ENCODE results near the gene RBM4.

Gene RBM4

GRCh38 chr11:66641834-66642233 is 3.3 kb downstream of the RBM4 start:
- H3K4me3 ChIP-seq (ENCODE audit: low read length), result no peak overlapping the region
- no peak for DNase-seq (ENCODE audit: low read depth, low spot score)

- no peak overlapping the region for H3K4me3 ChIP-seq (ENCODE audit: low read length)
- no peak for DNase-seq (ENCODE audit: low read depth, low spot score)
Observed at GRCh38 chr11:66643745-66644437, 5.4 kb downstream of the RBM4 start.

- H3K4me3 ChIP-seq (ENCODE audit: low read length), result no peak overlapping the region
- no peak for DNase-seq (ENCODE audit: low read depth, low spot score)
Observed at GRCh38 chr11:66646828-66647227, 8.3 kb downstream of the RBM4 start.

GRCh38 chr11:66649903-66650302 is 11.4 kb downstream of the RBM4 start:
- no peak overlapping the region for H3K4me3 ChIP-seq (ENCODE audit: low read length)
- no peak for DNase-seq (ENCODE audit: low read depth, low spot score)

DNA sequence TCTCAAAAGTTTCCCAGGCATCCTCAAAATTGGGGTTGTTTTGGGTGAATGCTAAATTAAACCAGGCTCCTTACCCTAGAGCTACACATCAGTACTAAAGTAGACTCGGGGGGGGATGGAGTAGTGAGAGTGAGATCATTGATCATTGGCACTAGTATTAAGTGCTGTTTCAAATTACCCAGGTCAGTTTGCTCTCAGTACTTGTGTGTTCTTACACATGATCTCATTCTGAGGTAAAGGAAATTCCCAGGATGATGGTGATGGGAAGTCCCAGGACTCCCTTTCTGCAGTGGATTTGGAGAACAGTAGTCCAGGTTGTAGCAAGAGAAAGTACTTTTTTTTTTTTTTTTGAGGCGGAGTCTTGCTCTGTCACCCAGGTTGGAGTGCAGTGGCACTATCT is 12.5 kb downstream of the RBM4 start:
- no peak overlapping the region for H3K4me3 ChIP-seq (ENCODE audit: low read length)
- DNase-seq (ENCODE audit: low read depth, low spot score), result no peak

GRCh38 chr11:66652651-66653050 is 14.1 kb downstream of the RBM4 start:
- no peak for DNase-seq (ENCODE audit: low read depth, low spot score)
- no peak overlapping the region for H3K4me3 ChIP-seq (ENCODE audit: low read length)

DNA sequence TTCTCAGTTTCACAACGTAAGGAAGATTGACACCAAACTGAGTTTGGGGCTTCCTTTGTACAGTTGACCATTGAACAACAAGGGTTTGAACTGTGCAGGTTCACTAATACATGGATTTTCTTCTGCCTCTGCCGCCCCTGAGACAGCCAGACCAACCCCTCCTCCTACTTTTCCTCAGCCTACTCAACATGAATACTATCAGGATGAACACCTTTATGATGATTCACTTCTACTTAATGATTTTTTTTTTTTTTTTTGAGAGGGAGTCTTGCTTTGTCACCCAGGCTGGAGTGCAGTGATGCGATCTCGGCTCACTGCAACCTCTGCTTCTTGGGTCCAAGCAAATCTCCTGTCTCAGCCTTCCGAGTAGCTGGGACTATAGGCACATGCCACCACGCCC is 14.6 kb downstream of the RBM4 start:
- no peak for DNase-seq (ENCODE audit: low read depth, low spot score)

GRCh38 chr11:66659763-66660162 is 21.3 kb downstream of the RBM4 start:
- no peak overlapping the region for H3K4me3 ChIP-seq (ENCODE audit: low read length)
- DNase-seq (ENCODE audit: low read depth, low spot score), result no peak

More for the DNA sequence above, 14.6 kb downstream of the RBM4 start:
- H3K4me3 ChIP-seq (ENCODE audit: low read length), result no peak overlapping the region

GRCh38 chr11:66663741-66664296 is 25.3 kb downstream of the RBM4 start:
- no peak for DNase-seq (ENCODE audit: low read depth, low spot score)
- no peak overlapping the region for H3K4me3 ChIP-seq (ENCODE audit: low read length)

DNA sequence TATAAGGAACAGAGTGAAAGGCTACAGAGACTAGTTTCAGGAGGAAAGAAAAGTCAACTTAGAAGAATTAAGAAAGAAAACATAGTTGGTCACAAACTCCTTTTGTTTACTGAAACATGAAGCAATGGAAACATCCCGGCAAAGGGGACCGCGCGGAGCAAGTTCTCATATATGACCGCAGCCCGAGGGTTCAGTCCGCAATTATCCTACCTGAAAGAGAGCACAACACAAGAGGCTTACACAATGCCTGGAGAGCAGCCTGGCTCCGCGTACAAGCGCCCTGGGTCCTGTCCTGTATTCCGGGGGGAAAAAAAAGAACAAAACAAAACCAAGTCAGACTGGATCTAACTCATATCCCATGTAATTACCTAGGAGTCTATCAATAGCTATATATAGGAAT is 26.9 kb downstream of the RBM4 start:
- no peak for DNase-seq (ENCODE audit: low read depth, low spot score)
- H3K4me3 ChIP-seq (ENCODE audit: low read length), result no peak overlapping the region

DNA sequence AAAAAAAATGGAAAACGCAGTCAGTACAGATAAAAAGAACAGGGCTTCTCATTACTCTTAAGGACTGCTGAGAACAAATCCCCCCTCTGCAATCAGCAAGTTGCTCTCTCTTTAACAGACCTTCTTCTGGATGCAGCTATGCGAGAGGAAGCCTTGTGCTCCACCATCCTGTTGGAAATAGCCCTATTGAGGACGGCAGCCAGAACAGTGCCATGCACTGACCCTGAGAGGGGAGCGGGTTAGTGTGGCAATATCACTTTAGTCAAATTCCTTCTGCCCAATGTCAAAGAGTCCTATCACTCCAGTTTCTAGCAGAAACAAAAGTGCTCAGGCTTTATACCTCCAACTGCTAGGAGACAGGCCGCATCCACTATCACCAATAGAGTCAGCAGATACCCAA is 32.3 kb downstream of the RBM4 start:
- no peak overlapping the region for H3K4me3 ChIP-seq (ENCODE audit: low read length)
- DNase-seq (ENCODE audit: low read depth, low spot score), result no peak

DNA sequence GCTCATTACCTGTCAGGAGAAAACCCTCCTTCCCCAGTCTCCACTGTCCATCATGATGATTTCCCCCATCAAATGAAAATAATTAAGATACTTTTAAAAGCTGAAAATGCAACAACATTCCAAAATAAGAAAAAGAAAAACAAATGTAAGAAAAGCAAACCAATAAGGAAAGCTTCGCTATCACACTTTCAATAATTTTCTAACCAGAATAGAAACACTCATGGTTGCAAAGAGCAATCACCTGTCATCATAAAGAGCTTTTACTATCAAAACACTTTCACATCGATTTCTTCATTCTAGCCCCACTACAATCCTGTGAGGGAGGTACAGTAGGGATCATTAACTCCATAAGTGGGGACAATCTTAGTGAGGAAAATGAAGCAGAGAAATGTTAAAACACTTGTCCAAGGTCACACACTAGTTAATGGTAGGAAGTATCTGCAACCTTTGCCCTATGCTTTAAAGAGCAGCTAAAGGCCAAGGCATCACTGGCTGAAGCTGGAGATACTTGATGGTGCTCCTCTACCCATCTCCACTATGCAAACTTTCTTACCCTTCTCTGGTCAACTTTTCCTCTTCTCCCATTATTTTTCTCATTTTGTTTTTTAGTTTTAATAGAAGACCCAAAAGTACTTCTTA is 36.6 kb downstream of the RBM4 start:
- DNase-seq (ENCODE audit: low read depth, low spot score), result no peak
- H3K4me3 ChIP-seq (ENCODE audit: low read length), result no peak overlapping the region

GRCh38 chr11:66676282-66676919 is 37.9 kb downstream of the RBM4 start:
- H3K4me3 ChIP-seq (ENCODE audit: low read length), result peak overlapping the region; percentile 86
- no peak for DNase-seq (ENCODE audit: low read depth, low spot score)

DNA sequence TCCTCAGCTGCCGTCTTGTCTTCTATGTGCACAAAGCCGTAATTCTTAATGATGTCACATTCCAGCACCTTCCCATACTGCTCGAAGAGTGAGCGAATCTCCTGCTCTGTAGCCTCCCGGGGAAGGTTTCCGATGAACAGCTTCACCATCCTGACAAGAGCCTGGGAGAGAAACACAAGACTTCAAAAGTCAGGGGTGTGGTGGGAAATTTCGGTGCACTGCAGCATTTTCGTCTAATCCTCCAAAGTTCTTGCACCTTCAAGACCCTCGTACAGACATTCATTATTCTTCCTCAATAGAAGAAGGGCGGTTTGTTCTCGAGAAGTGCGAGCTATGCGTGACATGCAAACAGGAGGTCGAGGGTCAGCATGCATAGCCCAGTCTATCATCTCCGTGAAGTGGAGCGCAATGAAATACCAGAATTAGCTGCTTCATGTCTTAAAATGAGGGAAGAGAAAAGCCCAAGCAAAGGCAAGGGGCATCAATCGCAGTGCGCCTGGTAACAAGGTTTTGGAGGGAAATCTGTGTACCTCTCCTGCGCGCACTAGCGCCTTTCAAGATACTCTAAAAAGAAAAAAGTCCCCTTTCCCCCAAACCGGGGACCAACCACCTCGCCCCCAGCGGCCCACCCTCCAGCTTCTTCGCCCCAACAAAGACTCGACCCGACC is 38.6 kb downstream of the RBM4 start:
- H3K4me3 ChIP-seq (ENCODE audit: low read length), result peak overlapping the region; percentile 86

DNA sequence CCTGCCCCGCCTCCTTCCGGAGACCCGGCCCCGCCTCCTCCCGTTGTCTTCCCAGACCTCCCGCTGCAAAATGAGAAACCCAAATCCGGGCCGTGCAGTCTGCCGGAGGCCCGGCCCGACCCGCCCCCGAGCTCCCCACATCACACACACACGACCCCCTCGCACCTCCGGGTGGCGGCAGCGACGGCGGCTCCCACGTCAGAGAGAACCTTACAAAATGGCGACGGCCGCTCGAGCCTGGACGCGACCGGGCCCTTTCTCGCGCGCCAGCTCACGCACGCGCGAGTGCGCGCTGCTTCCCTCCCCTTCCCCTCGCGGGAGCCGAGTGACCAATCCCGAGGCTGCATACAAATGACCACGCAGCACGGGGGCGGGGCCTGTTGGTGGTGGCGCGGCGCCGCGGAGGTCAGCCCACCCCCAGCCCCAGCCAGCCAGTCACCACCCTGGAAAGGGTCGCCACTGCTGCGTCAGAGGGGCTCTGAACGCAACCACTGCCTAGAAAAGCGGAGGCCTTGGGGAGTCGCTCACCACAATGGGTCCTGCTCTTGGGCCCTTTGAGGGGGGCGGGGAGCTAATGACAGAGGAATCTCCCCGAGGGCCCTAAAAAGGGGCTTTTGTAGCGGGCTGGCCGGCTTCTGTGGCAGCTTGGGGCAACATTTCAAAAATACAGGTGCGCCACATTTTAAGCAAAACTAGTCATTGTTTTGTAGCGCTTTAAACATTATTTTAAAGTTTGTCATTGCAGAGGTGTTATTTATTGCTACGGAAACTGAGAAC is 39.3 kb downstream of the RBM4 start, which contains the start of gene RBM4B:
RBM4B (minus strand) TSS at position 289 of the 777 bp plus-strand sequence. CDS start 808 bp downstream, outside the sequence.
- peak within 1 kb of the TSS; percentile 86 for H3K4me3 ChIP-seq (ENCODE audit: low read length)
- peak; percentile 95 for DNase-seq (ENCODE audit: low read depth, low spot score)

More for the DNA sequence above, 38.6 kb downstream of the RBM4 start:
- DNase-seq (ENCODE audit: low read depth, low spot score), result no peak

DNA sequence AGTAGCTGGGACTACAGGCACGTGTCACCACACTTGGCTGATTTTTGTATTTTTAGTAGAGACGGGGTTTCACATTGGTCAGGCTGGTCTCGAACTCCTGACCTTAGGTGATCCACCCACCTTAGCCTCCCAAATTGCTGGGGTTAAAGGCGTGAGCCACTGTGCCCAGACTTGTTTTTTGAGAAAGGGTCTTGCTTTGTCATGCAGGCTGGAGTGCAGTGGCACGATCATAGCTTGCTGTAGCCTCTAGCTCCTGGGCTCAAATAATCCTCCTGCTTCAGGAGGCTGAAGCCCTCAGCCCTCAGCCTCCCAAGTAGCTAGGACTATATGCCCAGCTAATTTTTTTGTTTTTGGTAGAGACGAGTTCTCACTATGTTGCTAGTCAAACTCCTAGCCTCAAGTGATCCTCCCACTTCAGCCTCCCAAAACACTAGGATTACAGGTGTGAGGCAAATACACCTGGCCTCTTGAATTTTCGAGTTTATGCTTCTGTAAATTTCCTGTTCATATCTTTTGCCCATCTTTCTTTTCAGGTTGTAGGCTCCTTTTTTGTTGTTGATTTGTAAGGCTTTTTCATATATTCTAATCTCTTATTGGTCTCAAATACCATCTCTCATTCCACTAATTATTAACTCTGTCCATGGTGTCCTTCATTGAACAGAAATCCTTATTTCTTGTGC is 42.6 kb downstream of the RBM4 start:
- no peak overlapping the region for H3K4me3 ChIP-seq (ENCODE audit: low read length)

GRCh38 chr11:66683877-66684276 is 45.4 kb downstream of the RBM4 start:
- no peak overlapping the region for H3K4me3 ChIP-seq (ENCODE audit: low read length)
- no peak for DNase-seq (ENCODE audit: low read depth, low spot score)

More for the DNA sequence above, 42.6 kb downstream of the RBM4 start:
- DNase-seq (ENCODE audit: low read depth, low spot score), result no peak

DNA sequence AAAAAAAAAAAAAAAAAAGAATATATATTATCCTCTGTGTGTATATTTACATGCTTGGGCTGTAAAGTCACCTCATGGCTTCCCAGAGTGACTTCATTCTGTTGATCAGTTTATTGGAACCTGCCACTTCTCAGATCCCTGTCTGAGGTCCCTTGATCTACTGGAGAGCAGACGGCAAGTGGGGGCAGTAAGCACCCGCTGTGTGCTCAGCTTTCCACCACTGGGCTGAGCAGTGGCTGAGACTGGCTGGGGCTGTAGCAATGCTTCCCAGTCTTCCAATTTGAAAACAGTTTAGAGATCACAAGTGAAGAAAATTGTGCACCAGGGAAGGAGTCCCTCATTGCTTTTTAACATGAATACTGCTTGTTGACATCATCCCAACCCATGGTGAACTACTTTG is 46.1 kb downstream of the RBM4 start:
- H3K4me3 ChIP-seq (ENCODE audit: low read length), result no peak overlapping the region
- no peak for DNase-seq (ENCODE audit: low read depth, low spot score)

All from Jurkat, Clone E6-1 (cell line).